Nucleus accumbens (tissue), 56 donors: ENCODE results near the gene ACTL10.
"Not testable (repeated sequence)": the region's sequence is repeated elsewhere in the genome, so short reads cannot be mapped to it uniquely, and the experiment has no call there.

Experiments
- DNase-seq, 56 donors: peaks; one replicate each; lab custom pipeline; 2025; lab: John Stamatoyannopoulos, UW

The ACTL10 gene

GRCh38 chr20:33689493-33689892 is 22.8 kb downstream of the ACTL10 start:
- DNase-seq = no peak

- DNase-seq = peak in 29 of 56 donors; percentile 9 to 64 (median 41)
Measured at GRCh38 chr20:33689973-33690372, 23.2 kb downstream of the ACTL10 start.

GRCh38 chr20:33693289-33693688 is 26.5 kb downstream of the ACTL10 start:
- peak in 3 of 56 donors; percentile 39 to 57 (median 47) for DNase-seq

GRCh38 chr20:33693741-33694638 is 27.2 kb downstream of the ACTL10 start:
- peak in 52 of 56 donors; percentile 21 to 89 (median 76) for DNase-seq

GRCh38 chr20:33694639-33695012 is 27.9 kb downstream of the ACTL10 start:
- peak in 8 of 56 donors; percentile 28 to 58 (median 44) for DNase-seq

GRCh38 chr20:33696448-33696847 is 29.7 kb downstream of the ACTL10 start:
- no peak for DNase-seq

- peak in 40 of 56 donors; percentile 9 to 87 (median 54) for DNase-seq
Measured at GRCh38 chr20:33697129-33697528, 30.4 kb downstream of the ACTL10 start.

- not testable (repeated sequence) for DNase-seq
Measured at GRCh38 chr20:33698966-33699365, 32.2 kb downstream of the ACTL10 start.

- not testable (repeated sequence) for DNase-seq
Measured at GRCh38 chr20:33700696-33701441, 34.1 kb downstream of the ACTL10 start.

- DNase-seq = peak in 3 of 56 donors; percentile 12 to 21 (median 19)
Measured at GRCh38 chr20:33701629-33702450, 35.1 kb downstream of the ACTL10 start.

- peak in 3 of 56 donors; percentile 1 to 13 (median 4) for DNase-seq
Measured at GRCh38 chr20:33702861-33703260, 36.1 kb downstream of the ACTL10 start.

GRCh38 chr20:33703498-33704137 is 36.9 kb downstream of the ACTL10 start:
- no peak for DNase-seq

- DNase-seq = peak in 4 of 56 donors; percentile 9 to 35 (median 24)
Measured at GRCh38 chr20:33704197-33704924, 37.6 kb downstream of the ACTL10 start.

- no peak for DNase-seq
Measured at GRCh38 chr20:33707668-33708067, 40.9 kb downstream of the ACTL10 start.

- no peak for DNase-seq
Measured at GRCh38 chr20:33709398-33709797, 42.7 kb downstream of the ACTL10 start.

GRCh38 chr20:33709905-33710541 is 43.3 kb downstream of the ACTL10 start:
- DNase-seq = no peak

- DNase-seq = no peak
Measured at GRCh38 chr20:33710681-33711445, 44.1 kb downstream of the ACTL10 start.

- no peak for DNase-seq
Measured at GRCh38 chr20:33711446-33711738, 44.6 kb downstream of the ACTL10 start.
